Measurements from ENCODE around the gene SLC1A3.

SLC1A3 gene

DNA sequence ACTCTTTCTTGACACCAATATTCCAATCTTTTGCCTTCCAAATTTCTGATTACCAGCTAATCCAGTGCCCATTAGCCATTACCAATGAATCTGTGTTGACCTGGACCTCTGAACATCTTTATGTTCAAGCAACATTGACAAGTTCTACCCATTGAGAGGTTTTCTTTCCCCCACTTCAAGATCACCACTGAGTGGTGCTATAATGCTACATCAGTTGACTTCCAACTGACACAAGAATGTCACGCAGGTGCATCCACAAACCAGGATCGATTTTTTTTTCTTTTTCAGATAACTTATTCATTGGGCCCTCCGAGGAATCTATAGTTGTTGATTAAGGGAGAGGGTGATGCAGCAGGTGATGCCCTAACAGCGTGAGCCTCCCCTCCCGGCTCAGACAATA lies 102.6 kb downstream of the SLC1A3 start:
- H4K5ac ChIP-seq (ENCODE audit: low read length) = no peak overlapping the region
- H3K27me3 ChIP-seq (ENCODE audit: insufficient read depth, low read length, poor library complexity) = no peaks in the 10 kb centered on the region
- H2BK5ac ChIP-seq (ENCODE audit: low read length) = no peak overlapping the region
- no peak overlapping the region for H3K56ac ChIP-seq (ENCODE audit: low read length)
- no peaks in the 10 kb centered on the region for H3K79me1 ChIP-seq (ENCODE audit: low read length)
- no peak overlapping the region for H3K4me3 ChIP-seq (ENCODE audit: low read length)
- H3K18ac ChIP-seq (ENCODE audit: low read length) = no peak overlapping the region
- no peaks in the 10 kb centered on the region for H3K36me3 ChIP-seq (ENCODE audit: control insufficient read depth, insufficient read depth, low read length)
- no peak for DNase-seq
- no peak overlapping the region for H3K4ac ChIP-seq (ENCODE audit: low read depth, low read length)
- H3K23ac ChIP-seq (ENCODE audit: low read length) = no peak overlapping the region
- H3K27ac ChIP-seq (ENCODE audit: low read depth, low read length) = no peak overlapping the region
- WGBS (ENCODE audit: extremely low coverage, insufficient coverage, low lambda C conversion rate) = no CpG with 5 or more reads among the region's 5 CpGs
- H3K4me1 ChIP-seq (ENCODE audit: control insufficient read depth, low read depth, low read length) = no peaks in the 10 kb centered on the region
- no peak overlapping the region for H2BK120ac ChIP-seq (ENCODE audit: low read depth, low read length)
- no peak overlapping the region for H3K4me2 ChIP-seq (ENCODE audit: low read length)
- no peak overlapping the region for H2BK15ac ChIP-seq (replicated peaks; ENCODE audit: low read depth)
- H2AK5ac ChIP-seq (ENCODE audit: low read length) = no peak overlapping the region
- no peak overlapping the region for H3K9ac ChIP-seq (ENCODE audit: low read length)
- H4K8ac ChIP-seq (ENCODE audit: low read depth, low read length) = no peak overlapping the region
- no peaks in the 10 kb centered on the region for H3K79me2 ChIP-seq (ENCODE audit: control insufficient read depth, insufficient read depth, low read length)

DNA sequence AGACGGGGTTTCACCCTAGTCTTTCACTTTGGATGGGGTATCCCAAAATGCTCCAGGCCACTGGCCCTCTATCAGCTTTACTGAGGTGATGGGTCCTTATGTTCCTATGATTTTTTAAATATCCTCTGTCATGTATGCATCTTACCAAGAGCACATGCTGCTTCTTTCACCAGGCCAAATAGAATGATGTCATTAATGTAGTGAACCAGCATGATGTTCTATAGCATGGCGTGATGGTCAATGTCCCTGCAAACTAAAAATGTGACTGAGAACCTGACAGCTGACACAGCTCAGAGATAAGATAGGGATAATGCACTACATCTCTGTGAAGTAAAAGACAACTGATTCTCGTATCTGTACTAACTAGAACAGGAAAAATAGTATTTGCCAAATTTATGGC lies 103.6 kb downstream of the SLC1A3 start:
- DNase-seq = no peak
- H3K4me3 ChIP-seq (ENCODE audit: low read length) = no peak overlapping the region
- H2AK5ac ChIP-seq (ENCODE audit: low read length) = no peak overlapping the region
- no peak overlapping the region for H3K4ac ChIP-seq (ENCODE audit: low read depth, low read length)
- H3K79me1 ChIP-seq (ENCODE audit: low read length) = no peaks in the 10 kb centered on the region
- WGBS (ENCODE audit: extremely low coverage, insufficient coverage, low lambda C conversion rate) = no CpG with 5 or more reads among the region's 3 CpGs
- no peak overlapping the region for H3K9ac ChIP-seq (ENCODE audit: low read length)
- no peaks in the 10 kb centered on the region for H3K27me3 ChIP-seq (ENCODE audit: insufficient read depth, low read length, poor library complexity)
- no peaks in the 10 kb centered on the region for H3K36me3 ChIP-seq (ENCODE audit: control insufficient read depth, insufficient read depth, low read length)
- H4K8ac ChIP-seq (ENCODE audit: low read depth, low read length) = no peak overlapping the region
- H3K18ac ChIP-seq (ENCODE audit: low read length) = no peak overlapping the region
- no peaks in the 10 kb centered on the region for H3K79me2 ChIP-seq (ENCODE audit: control insufficient read depth, insufficient read depth, low read length)
- no peak overlapping the region for H2BK5ac ChIP-seq (ENCODE audit: low read length)
- no peak overlapping the region for H3K23ac ChIP-seq (ENCODE audit: low read length)
- H3K4me2 ChIP-seq (ENCODE audit: low read length) = no peak overlapping the region
- no peak overlapping the region for H2BK120ac ChIP-seq (ENCODE audit: low read depth, low read length)
- no peak overlapping the region for H3K27ac ChIP-seq (ENCODE audit: low read depth, low read length)
- no peak overlapping the region for H2BK15ac ChIP-seq (replicated peaks; ENCODE audit: low read depth)
- no peaks in the 10 kb centered on the region for H3K4me1 ChIP-seq (ENCODE audit: control insufficient read depth, low read depth, low read length)
- H4K5ac ChIP-seq (ENCODE audit: low read length) = no peak overlapping the region
- no peak overlapping the region for H3K56ac ChIP-seq (ENCODE audit: low read length)

DNA sequence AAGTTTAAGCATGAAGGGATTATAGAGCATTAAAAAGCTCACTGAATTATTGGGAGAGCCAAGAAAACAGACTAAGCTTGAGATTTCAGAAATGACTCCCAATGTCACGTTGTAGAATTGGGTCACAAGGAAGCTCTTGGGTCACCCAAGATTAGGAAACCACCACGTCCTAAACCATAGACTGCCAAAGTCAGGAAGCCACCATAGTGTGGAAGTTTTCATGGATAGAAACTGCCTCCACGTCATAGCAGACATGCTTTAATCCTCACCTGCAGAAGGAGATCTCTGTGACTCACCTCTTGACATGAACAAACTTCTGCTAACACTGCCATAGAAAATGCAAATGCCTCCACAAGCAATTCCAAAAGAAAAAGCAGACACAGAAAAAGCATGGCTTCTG lies 106.3 kb downstream of the SLC1A3 start:
- no peak overlapping the region for H3K4ac ChIP-seq (ENCODE audit: low read depth, low read length)
- H3K4me1 ChIP-seq (ENCODE audit: control insufficient read depth, low read depth, low read length) = no peaks in the 10 kb centered on the region
- H3K27ac ChIP-seq (ENCODE audit: low read depth, low read length) = no peak overlapping the region
- no peak overlapping the region for H4K8ac ChIP-seq (ENCODE audit: low read depth, low read length)
- H3K27me3 ChIP-seq (ENCODE audit: insufficient read depth, low read length, poor library complexity) = no peaks in the 10 kb centered on the region
- no peak overlapping the region for H3K18ac ChIP-seq (ENCODE audit: low read length)
- no peaks in the 10 kb centered on the region for H3K36me3 ChIP-seq (ENCODE audit: control insufficient read depth, insufficient read depth, low read length)
- H2BK5ac ChIP-seq (ENCODE audit: low read length) = no peak overlapping the region
- no peaks in the 10 kb centered on the region for H3K79me2 ChIP-seq (ENCODE audit: control insufficient read depth, insufficient read depth, low read length)
- H3K56ac ChIP-seq (ENCODE audit: low read length) = no peak overlapping the region
- H3K79me1 ChIP-seq (ENCODE audit: low read length) = no peaks in the 10 kb centered on the region
- no peak overlapping the region for H3K4me2 ChIP-seq (ENCODE audit: low read length)
- H3K9ac ChIP-seq (ENCODE audit: low read length) = no peak overlapping the region
- DNase-seq = no peak
- WGBS (ENCODE audit: extremely low coverage, insufficient coverage, low lambda C conversion rate) = no CpG with 5 or more reads among the region's 3 CpGs
- no peak overlapping the region for H3K23ac ChIP-seq (ENCODE audit: low read length)
- H2BK15ac ChIP-seq (replicated peaks; ENCODE audit: low read depth) = no peak overlapping the region
- H4K5ac ChIP-seq (ENCODE audit: low read length) = no peak overlapping the region
- no peak overlapping the region for H3K4me3 ChIP-seq (ENCODE audit: low read length)
- no peak overlapping the region for H2BK120ac ChIP-seq (ENCODE audit: low read depth, low read length)
- H2AK5ac ChIP-seq (ENCODE audit: low read length) = no peak overlapping the region

DNA sequence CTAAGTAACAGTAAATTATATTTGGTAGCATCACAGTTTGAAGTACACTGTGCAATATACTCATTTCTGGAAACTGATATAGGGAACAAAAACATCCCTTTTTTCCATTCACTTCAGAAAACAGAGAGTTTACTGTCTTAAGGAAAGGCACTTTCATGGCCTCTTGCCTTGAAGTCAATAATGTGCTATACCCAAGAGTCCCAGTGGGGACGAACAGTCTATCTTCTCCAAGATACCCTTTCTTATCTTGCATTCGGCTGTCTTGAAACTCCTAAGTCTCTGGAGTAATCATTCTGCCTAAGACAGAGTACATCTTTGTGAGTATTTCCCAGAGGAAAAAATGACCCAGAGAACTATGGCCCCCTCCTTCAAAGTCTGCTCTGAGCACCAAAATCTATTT lies 107.1 kb downstream of the SLC1A3 start:
- Histone ChIP-seq H2BK15ac (replicated peaks; ENCODE audit: low read depth) (no peak overlapping the region), H3K79me2 (ENCODE audit: control insufficient read depth, insufficient read depth, low read length) (no peaks in the 10 kb centered on the region), H4K5ac (ENCODE audit: low read length) (no peak overlapping the region), H3K56ac (ENCODE audit: low read length) (no peak overlapping the region), H3K36me3 (ENCODE audit: control insufficient read depth, insufficient read depth, low read length) (no peaks in the 10 kb centered on the region), H2AK5ac (ENCODE audit: low read length) (no peak overlapping the region), H3K4me2 (ENCODE audit: low read length) (no peak overlapping the region), H2BK5ac (ENCODE audit: low read length) (no peak overlapping the region), H3K27me3 (ENCODE audit: insufficient read depth, low read length, poor library complexity) (no peaks in the 10 kb centered on the region), H3K4ac (ENCODE audit: low read depth, low read length) (no peak overlapping the region), H3K18ac (ENCODE audit: low read length) (no peak overlapping the region), H3K79me1 (ENCODE audit: low read length) (no peaks in the 10 kb centered on the region), H3K9ac (ENCODE audit: low read length) (no peak overlapping the region), H4K8ac (ENCODE audit: low read depth, low read length) (no peak overlapping the region), H3K27ac (ENCODE audit: low read depth, low read length) (no peak overlapping the region), H3K23ac (ENCODE audit: low read length) (no peak overlapping the region), H3K4me1 (ENCODE audit: control insufficient read depth, low read depth, low read length) (no peaks in the 10 kb centered on the region), H3K4me3 (ENCODE audit: low read length) (no peak overlapping the region), H2BK120ac (ENCODE audit: low read depth, low read length) (no peak overlapping the region)
- DNase-seq = no peak
- no CpG with 5 or more reads among the region's 2 CpGs for WGBS (ENCODE audit: extremely low coverage, insufficient coverage, low lambda C conversion rate)

DNA sequence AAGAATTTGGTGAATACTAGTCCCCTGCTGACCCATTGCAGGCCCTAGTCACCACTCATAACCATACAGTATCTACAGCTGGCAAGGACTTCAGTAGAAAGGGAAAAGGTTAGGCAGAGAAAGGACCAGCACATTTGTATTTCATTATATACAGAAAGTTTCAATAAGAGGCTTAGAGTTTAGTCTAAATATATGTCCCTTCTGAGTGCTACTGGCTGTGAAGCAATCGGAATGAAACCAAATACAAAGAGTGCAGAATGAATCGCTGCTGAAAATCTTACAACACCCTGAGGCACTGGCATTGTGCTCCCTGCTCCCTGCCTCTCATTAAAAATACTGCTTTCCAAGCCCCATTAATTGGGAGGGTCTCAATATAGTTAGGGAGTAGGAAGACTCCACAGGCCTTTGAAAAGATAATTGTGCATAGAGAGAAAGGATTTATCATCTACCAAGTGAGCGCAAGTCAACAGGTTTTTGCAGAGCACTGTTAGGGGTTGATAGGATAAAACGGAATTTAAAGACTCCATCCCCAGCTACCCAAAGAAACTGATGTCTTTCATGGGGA lies 110.8 kb downstream of the SLC1A3 start:
- H3K23ac ChIP-seq (ENCODE audit: low read length) = no peak overlapping the region
- H3K27me3 ChIP-seq (ENCODE audit: insufficient read depth, low read length, poor library complexity) = no peaks in the 10 kb centered on the region
- no peak overlapping the region for H3K4ac ChIP-seq (ENCODE audit: low read depth, low read length)
- H3K4me1 ChIP-seq (ENCODE audit: control insufficient read depth, low read depth, low read length) = no peaks in the 10 kb centered on the region
- H4K8ac ChIP-seq (ENCODE audit: low read depth, low read length) = no peak overlapping the region
- H3K79me2 ChIP-seq (ENCODE audit: control insufficient read depth, insufficient read depth, low read length) = no peaks in the 10 kb centered on the region
- no peaks in the 10 kb centered on the region for H3K79me1 ChIP-seq (ENCODE audit: low read length)
- no peak for DNase-seq
- WGBS (ENCODE audit: extremely low coverage, insufficient coverage, low lambda C conversion rate) = no CpG with 5 or more reads among the region's 4 CpGs
- no peak overlapping the region for H3K9ac ChIP-seq (ENCODE audit: low read length)
- no peak overlapping the region for H3K27ac ChIP-seq (ENCODE audit: low read depth, low read length)
- H2BK5ac ChIP-seq (ENCODE audit: low read length) = no peak overlapping the region
- no peak overlapping the region for H3K18ac ChIP-seq (ENCODE audit: low read length)
- H4K5ac ChIP-seq (ENCODE audit: low read length) = no peak overlapping the region
- H2BK15ac ChIP-seq (replicated peaks; ENCODE audit: low read depth) = no peak overlapping the region
- H3K4me3 ChIP-seq (ENCODE audit: low read length) = no peak overlapping the region
- no peaks in the 10 kb centered on the region for H3K36me3 ChIP-seq (ENCODE audit: control insufficient read depth, insufficient read depth, low read length)
- no peak overlapping the region for H2BK120ac ChIP-seq (ENCODE audit: low read depth, low read length)
- H2AK5ac ChIP-seq (ENCODE audit: low read length) = no peak overlapping the region
- no peak overlapping the region for H3K4me2 ChIP-seq (ENCODE audit: low read length)
- H3K56ac ChIP-seq (ENCODE audit: low read length) = no peak overlapping the region

DNA sequence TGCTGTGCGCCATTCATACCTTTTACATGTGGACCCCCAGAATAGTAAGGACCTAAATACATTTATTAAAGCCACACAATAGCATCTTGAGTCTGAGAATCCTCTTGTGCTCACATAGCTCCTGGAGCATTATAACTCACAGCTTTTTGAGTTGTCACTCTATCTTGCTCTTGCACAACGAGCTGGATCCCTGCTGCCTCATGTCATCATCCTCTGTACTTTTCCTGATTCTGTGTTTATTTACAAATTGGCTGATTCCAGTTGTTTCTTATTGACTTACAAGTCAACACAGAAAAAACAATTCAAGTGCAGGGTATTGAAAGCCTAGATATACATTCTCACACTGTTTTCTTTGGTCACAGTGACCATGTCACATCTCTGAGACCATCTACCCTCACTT lies 112.9 kb downstream of the SLC1A3 start:
- Histone ChIP-seq H4K8ac (ENCODE audit: low read depth, low read length) (no peak overlapping the region), H3K27ac (ENCODE audit: low read depth, low read length) (no peak overlapping the region)
- no CpG with 5 or more reads among the region's 2 CpGs for WGBS (ENCODE audit: extremely low coverage, insufficient coverage, low lambda C conversion rate)

More for the DNA sequence above, 112.9 kb downstream of the SLC1A3 start:
- no peak overlapping the region for H3K23ac ChIP-seq (ENCODE audit: low read length)
- no peaks in the 10 kb centered on the region for H3K27me3 ChIP-seq (ENCODE audit: insufficient read depth, low read length, poor library complexity)
- no peak overlapping the region for H3K4me2 ChIP-seq (ENCODE audit: low read length)
- H2BK15ac ChIP-seq (replicated peaks; ENCODE audit: low read depth) = no peak overlapping the region
- no peak overlapping the region for H3K4me3 ChIP-seq (ENCODE audit: low read length)
- no peak overlapping the region for H3K4ac ChIP-seq (ENCODE audit: low read depth, low read length)
- H3K4me1 ChIP-seq (ENCODE audit: control insufficient read depth, low read depth, low read length) = no peaks in the 10 kb centered on the region
- H2AK5ac ChIP-seq (ENCODE audit: low read length) = no peak overlapping the region
- DNase-seq = no peak
- H4K5ac ChIP-seq (ENCODE audit: low read length) = no peak overlapping the region
- H3K9ac ChIP-seq (ENCODE audit: low read length) = no peak overlapping the region
- H2BK5ac ChIP-seq (ENCODE audit: low read length) = no peak overlapping the region
- no peaks in the 10 kb centered on the region for H3K79me1 ChIP-seq (ENCODE audit: low read length)
- H3K56ac ChIP-seq (ENCODE audit: low read length) = no peak overlapping the region
- no peak overlapping the region for H2BK120ac ChIP-seq (ENCODE audit: low read depth, low read length)
- no peaks in the 10 kb centered on the region for H3K79me2 ChIP-seq (ENCODE audit: control insufficient read depth, insufficient read depth, low read length)
- no peaks in the 10 kb centered on the region for H3K36me3 ChIP-seq (ENCODE audit: control insufficient read depth, insufficient read depth, low read length)
- H3K18ac ChIP-seq (ENCODE audit: low read length) = no peak overlapping the region
